Measurements from ENCODE around the gene POMT1.

Gene POMT1

DNA sequence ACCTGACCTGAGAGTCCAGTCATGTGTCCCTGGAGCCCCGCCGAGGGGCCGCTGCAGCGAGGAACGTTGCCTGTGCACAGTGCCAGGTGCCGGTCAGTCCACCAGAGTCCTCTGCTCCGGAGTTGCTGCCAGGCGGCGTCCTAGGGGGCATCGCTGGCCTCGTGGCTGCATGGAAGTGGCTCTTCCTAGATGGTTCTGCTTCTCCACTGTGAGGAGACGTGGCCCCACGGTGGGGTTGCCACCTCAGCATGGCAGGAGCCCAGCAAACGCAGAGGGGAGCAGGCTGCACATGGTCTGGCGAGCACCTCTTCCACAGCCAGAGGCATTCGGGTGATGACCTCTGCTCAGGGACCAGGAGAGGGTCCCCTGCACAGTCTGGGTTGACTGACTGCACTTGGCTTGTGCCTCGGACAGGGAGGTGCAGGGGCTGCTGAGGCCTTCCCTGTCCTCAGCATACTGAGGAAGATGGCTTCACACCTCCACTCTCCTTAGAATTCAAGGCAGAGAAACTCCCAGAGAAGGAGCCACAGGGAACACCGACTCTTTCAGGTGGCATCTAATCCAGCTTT, 25.9 kb upstream of the POMT1 start:
- no peak for DNase-seq

DNA sequence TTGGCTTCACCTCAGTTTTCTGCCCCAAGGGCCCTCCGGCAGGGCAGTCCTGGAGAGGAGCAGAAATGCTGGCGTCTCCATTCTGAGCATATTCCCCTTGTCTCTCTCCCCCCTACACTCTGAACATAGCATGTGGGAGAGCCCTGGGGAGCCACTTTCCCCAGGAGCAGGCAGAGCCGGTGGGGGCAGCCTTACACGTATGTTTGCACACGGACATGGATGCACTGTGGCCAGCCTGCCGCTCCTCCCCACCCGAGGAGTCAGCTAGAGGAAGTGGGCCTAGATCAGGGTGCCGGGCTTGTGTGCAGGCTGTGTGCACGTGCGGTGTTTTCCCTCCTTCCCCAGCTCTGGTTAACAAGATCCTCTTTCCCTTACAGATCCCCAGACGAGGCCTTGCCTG, 25.4 kb upstream of the POMT1 start:
- no peak for DNase-seq

DNA sequence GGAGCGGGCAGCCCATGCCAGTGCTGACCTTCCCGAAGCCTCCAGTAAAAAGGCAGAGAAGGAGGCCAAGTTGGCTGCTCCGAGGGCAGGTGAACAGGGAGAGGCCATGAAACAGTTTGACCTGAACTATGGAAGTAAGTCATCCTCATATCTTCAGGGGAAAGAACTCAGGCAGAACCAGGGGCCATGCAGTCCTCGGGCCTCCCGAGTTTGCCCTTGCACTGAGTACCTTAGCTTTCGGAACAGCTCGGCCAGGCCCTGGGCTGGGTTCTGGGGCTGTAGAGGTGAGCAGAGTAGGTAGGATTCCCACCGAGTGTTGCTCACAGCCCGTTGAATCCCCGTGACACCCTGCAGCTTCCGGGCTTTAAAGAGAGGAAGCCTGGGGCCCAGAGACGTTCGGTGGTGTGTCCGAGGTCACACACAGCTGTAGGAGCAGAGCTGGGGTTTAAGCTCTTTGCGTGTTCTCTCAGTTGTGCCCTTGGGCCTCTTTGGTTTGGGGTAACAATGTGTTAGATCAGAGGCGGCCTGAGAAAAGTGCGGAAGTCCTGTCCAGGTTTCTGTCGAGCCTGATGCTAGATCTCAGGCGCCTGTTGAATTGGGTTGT, 24.8 kb upstream of the POMT1 start:
- DNase-seq = no peak

DNA sequence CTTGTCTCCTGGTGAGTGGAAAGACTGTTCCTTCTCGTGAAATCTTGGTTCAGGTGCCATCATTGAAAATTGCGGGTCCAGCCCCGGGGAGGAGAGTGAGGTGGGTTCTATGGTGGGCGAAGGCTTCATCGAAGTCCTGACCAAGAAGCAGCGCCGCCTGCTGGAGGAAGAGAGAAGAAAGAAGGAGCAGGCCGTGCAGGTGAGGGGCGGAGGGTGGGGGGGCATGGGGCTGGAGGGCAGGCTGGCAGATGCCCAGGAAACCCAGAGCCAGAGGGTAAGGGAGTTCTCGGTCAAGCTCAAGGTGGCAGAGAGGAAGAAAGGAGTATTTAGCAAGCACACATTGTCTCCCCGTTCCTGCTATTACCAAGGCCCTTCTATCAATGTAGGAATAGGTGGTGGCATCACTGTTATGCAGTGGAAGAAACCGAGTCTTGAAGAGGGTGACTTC, 24.3 kb upstream of the POMT1 start:
- DNase-seq = peak in 2 of 3 experiments; percentile 19 to 52

DNA sequence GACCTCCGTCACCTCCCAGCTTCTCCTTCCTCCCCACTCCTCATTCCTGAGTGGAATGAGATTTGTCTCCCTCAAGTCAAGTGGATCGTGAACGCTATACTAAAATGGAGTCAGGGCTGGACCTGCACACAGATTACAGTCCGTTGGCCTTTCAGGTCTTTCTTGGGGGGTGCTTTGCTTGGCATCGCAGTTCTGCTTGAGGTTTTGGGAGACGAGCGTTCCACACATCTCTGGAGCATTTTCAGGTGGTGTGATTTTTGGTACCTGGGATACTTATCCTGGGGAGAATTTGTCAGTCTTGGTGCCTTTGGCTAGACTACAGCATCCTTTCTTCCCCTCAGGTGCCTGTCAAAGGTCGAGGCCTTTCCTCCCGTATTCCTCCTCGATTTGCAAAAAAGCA, 23.8 kb upstream of the POMT1 start:
- no peak for DNase-seq

DNA sequence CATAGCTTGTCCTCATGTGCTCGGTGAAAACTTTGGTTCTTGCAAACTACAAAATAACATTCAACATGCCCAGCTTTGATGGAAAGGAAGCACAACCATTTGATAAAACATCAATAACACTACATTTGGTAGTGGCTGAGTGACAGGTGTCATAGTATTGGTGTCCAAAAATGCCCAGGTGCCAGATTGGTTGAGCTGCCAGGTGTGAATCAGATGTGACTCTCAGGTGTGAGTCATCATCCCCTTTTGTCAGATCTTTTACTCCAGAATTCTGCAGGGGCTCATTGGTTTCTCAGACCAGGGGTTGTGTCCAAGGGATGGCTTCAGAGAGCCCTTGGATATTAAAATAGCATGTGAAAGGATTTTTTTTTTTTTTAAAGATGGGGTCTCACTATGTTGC, 22.5 kb upstream of the POMT1 start:
- DNase-seq = no peak

DNA sequence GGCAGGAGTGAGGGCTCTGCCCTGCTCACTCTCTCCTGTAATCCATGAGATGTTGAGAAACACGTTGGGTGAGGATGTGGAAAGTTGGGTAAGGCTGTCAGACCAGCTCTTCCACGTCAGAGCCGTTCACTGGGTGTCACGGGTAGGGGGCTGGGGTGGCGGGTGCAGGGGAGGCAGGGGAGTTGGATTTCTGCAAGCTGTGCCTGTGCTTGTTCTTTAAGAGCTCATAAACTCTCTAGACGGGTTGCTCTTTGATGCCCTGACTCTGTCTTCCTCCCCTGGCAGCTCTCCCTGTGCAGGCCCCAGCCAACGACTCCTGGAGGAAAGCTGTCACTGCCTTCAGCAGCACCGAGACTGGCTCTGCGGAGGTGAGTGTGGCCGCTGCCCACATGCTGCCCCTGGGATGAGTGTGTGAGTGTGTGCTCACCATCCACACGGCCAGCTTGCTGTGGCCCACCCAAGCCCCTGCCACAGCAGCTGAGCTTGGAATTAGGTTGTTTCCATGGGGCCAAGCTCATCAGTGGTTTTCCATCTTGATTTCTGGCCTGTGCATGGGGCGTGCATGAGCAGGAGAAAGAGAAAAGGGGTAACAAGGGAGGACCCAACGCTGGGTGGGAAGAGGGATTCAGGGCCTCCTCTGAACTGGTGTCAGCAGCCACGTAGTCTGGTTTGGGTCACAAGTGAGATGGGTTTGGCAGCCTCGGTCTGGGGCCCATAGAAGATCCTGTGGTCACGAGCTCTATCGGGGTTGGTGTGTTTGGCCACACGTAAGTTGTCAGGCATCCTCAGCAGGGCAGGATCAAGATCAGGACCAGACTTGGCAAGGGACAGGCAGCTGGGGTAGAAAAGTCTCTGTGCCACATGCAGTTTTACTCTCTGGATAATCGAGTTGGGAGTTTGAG, 21.0 kb upstream of the POMT1 start:
- DNase-seq = no peak

DNA sequence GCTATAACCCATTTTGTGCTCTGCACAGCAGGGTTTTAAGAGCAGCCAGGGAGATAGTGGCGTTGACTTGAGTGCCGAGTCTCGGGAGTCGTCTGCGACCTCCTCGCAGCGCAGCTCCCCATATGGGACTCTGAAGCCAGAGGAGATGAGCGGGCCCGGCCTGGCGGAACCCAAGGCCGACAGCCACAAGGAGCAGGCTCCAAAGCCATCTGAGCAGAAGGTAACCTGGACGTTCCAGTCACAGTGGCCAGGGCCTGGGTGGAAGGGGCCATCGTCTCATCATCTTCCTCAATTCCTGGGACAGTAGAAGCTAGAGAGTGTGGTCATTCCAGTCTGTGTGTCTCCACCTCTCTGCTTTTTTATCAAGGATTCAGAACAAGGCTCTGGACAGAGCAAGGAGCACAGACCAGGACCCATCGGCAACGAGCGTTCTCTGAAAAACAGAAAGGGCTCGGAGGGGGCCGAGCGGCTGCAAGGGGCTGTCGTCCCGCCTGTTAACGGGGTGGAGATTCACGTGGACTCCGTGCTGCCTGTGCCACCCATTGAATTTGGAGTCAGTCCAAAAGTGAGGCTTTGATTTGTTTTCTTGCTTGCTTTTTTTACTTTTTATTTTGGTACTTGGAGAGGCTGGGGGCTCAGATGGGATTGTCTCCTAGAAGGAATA, 20.2 kb upstream of the POMT1 start:
- DNase-seq = no peak

DNA sequence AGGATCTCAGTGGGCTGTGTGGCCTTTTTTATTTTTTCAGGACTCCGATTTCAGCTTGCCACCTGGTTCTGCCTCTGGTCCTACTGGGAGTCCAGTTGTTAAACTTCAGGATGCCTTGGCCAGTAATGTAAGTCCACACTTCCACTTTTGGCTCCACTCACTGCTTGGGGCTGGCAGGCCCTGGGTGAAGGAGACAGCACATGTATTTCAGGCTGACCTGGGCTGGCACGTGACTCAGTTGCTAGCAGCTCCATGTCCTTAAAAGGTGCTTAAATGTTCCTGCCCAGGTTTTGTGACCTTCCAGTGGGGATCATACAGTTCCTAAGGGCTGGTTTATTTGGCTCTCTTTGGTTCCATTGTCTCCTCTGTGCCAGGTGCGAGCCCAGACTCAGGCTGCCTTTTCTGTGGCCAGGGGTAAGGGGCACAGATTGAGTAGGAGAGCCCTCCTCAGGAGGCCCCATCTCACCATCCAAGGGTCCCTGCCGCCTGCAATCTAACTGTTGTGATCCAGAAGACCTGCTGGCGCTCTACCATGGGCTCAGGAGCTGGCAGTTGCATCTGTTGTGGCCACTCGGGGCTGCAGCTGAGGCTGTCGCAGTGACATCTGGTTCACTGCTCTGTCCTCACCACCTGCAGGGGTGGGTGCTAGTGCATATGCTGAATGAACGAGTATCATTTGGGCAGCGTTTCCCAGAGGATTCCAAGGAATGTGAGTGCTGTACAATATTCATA, 19.2 kb upstream of the POMT1 start:
- no peak for DNase-seq

DNA sequence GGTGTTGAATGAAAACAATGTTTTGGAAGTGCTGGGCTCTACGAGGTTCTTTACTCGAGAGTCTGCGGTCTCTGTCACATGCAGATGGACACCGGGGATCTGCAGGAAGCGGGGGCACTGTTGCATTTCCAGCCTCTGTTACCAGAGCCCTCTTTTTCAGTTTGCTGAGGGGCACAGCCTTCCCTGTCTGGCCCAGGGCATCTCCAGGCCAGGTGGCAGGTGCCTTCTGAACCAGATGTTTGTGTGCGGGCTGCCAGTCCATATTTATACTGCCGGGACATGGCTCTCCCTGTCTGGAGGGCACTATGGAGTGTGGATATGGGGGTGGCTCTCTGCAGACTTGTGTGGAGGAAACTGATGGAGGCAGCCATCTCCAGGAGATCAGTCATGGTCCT, 18.7 kb upstream of the POMT1 start:
- no peak for DNase-seq

DNA sequence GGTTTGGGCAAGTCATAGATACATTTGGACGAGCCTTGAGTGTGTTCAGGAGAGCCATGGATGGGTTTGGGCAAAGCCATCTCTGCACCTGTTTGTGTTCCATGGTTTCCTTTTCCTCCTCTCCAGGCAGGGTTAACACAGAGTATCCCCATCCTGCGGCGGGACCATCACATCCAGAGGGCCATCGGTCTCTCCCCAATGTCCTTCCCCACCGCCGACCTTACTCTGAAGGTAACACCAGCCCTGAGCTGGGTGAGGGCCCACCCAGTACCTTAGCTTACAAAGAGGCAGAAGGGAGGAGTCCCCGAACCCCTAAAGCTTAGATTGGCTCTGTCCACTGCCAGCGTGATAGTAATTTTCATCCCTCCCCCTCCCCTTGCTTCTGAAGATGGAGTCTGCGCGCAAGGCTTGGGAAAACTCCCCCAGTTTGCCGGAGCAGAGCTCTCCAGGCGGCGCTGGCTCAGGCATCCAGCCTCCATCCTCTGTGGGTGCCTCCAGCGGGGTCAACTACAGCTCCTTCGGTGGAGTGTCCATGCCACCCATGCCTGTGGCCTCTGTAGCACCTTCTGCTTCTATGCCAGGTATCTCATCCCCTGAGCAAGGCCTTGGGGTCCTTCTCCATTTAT, 18.0 kb upstream of the POMT1 start:
- no peak for DNase-seq

DNA sequence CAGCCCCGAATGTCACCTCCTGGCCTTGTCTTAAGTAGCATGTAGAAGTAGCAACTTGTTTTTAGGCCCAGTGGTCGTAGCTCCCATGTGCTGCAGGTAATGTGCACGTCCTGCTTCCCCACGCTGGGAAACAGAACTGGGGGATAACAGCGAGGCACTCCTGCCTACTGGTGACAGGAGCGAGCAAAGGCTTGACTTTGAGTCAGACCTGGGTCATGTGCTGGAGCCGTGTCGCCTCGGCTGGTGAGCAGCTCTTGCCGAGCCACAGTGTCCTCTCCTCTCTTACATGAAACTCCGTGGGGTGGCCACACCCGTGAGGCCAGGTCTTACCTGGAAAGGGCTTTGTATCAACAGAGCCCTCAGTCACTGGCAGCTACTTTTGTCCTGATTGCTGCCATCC, 17.5 kb upstream of the POMT1 start:
- DNase-seq = no peak

DNA sequence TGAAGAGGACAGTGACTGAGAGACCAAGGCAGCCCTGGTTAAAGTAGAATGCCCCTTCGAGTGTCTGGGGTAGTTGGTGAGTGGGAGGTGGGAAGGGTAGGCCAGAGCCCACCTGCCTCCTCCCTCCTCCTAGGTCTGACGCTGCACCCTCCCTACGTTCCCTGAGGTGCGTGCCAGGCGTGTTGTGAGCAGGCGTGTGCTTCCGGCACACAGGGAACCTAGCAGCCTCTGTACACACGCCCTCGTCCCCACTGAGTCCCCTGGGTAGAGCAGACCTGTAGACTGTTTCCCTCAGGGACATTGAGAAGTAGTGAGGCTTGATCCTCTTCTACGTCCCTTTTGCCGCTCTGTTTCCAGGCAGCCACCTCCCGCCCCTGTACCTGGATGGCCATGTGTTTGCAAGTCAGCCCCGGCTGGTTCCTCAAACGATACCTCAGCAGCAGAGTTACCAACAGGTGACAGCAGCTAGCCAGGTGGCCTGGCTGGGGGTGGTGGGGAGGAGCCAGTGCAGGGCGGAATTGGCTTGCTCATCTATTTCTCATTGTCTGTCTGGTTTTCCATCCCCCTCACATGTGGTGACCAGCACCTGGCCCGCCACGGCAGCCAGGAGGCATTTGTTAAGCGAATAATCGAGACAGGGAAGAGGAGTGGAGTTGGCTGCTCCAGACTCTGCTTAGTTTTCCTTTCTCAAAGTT, 16.8 kb upstream of the POMT1 start:
- DNase-seq = no peak

DNA sequence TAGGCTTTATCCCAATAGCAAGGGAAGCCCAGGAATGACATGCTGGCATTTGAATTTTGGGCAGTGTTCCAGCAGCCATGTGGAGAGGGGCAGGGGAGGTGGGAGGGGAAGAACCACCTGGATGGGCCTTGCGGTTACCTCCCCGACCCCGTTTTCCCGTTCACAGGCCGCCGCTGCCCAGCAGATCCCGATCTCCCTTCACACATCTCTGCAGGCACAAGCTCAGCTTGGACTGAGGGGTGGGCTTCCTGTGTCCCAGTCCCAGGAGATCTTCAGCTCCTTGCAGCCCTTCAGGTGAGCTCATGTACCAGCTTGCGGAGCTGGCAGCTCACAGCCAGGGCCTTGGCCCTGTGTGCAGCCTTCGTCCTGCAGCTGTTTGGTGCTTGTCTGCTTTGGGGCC, 15.7 kb upstream of the POMT1 start:
- no peak for DNase-seq

DNA sequence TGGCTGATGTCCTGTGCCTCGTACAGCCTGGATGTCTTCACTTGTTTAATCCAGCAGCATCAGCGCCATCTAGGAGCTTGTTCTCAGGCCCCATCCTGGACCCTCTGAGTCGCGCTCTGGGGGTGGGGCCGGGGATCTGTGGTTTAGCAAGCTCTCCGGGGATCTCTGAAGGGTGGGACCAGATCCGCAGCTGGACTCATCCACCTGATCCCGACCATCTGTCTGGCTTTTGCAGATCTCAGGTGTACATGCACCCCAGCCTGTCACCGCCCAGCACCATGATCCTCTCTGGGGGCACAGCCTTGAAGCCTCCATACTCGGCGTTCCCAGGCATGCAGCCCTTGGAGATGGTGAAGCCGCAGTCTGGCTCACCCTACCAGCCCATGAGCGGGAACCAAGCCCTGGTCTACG, 15.1 kb upstream of the POMT1 start:
- DNase-seq = no peak

DNA sequence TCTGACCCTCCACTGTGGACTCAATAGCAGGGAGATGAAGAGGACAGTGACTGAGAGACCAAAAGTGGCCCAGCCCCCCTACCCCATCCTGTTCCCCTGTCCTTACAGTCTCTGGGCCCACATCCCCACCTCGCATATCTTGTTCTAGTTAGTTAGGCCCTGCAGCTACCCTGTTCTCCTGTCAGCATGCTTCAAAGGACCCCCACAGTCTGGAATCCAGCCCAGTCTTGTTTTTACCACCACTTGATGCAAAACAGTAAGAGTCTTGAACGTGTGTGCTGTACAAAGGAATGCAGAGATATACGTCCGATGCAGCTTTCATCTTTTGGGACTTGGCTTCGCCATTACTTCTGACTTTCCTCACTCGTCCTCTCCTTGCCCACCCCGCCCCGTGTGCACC, 12.2 kb upstream of the POMT1 start:
- DNase-seq = no peak

DNA sequence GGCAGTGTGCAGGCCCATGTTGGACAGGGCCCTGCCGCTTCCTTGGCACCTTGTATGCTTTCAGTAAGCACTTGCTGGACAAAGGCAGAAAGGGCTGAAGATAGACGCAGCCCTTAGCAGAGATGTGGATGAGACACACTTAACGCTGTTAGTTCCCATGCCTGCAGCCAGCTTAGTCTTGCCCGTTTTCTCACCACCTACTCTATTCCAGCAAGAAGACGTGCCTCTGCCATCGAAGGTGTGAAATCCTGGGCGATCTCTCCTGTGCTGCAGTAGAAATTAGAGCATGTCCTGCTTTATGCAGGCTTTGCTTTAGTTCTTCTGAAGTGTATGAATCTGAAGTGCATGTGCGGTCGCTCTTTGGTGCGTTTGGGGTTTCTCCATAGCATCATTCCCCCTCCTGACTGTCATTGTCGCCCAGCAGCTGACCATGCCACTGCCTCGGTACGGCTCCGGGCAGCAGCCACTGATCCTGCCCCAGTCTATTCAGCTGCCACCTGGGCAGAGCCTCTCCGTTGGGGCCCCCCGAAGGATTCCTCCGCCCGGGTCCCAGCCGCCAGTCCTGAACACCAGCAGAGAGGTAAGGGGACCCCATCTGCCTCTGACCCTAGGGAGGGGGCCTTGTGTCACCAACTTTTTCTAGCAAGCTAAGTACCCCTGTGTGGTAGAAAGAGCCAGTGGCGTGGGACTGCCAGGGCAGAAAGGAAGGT, 11.6 kb upstream of the POMT1 start:
- DNase-seq = no peak

DNA sequence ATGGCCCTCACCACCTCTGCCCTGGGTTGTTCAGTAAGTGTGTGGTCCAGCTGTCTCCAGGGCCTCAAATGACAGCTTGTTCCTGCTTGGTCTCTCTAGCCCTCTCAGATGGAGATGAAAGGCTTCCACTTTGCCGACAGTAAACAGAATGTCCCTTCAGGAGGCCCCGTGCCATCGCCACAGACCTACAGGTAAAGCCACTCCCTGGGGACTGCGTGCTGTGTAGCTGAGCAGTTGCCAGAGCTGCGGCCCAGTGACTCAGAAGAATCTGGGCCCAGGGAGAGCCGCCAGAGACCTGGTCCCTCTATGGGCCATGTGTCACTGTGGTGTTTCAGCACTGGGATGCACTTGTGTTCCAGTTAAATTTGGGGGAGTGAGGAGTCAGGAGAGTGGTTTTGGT, 10.6 kb upstream of the POMT1 start:
- DNase-seq = no peak

DNA sequence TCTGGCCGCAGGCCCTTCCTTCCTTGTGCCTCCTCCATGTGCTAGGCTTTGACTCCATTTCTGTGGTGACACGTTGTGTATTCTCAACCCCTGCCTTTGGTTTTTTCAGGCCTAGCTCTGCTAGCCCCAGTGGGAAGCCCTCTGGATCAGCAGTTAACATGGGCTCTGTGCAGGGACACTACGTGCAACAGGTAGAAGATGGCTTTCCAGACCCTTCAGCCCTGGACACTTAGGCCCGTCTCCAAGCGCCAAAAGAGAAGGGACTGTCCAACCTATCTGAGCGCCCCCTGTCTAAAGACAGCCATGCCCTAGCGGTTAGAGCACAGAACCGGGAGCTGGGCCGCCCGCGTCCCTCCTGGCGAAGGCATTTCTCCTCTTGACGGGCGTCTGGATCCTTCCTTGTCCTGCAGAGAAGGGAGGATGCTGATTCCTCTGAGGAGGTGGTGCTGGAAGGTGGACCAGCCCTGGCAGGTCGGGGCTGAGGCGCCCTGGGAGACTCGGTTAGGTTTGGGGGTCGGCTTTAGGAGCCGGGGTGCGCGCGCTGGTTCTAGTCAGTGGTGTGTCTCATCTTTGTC, 8.3 kb upstream of the POMT1 start:
- DNase-seq = no peak

DNA sequence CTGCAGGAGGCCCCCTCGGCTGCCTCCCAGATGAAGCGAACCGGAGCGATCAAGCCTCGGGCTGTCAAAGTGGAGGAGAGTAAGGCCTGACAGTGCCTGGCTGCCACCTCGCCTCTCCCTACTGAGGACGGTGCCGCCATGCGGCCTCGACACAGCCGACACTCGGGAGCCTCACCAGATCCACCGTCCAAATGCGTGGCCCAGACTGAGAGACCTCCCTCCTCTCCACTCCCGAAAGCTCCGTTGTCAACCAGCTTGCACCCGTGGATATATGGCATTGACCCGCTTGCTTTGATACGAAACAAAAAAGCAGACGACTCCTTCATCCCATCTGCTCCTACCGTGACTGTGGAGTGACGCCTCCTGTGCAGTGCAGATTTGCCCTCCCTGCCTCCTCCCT, 6.9 kb upstream of the POMT1 start:
- DNase-seq = no peak
